ENCODE measurements around the gene SH3RF3.

DNA sequence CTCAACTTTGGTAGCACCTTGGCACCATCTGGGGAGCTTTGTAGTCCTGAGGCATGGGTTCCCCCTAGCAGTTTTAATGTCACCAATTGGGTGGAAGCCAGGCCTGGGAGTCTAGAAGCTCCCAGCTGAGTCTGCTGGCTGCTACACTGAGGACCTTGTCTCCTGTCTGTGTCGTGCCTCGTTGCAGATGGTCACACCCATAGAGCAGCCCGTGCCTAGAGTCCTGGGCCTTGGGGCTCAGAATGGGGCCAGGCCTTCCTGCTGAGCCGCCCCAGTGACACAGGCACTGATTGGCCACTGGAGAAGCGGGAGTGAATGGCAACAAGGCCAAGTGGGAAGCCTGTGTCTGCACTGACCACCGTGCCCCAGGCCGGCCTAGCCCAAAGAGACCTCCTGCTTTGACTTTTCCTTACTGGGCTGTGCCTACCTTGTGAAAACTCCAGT is 113.2 kb downstream of the SH3RF3 start:
- TF ChIP-seq RARB (CRISPR knock-in tag; IDR thresholded peaks at IDR 0.05), result no peak
- TF ChIP-seq ZFP30 (CRISPR knock-in tag; IDR thresholded peaks at IDR 0.05), result no peak

Measured in SK-N-SH treated with all-trans-retinoic acid at 6 μM for 48 hours (cell line).